GM21576 (cell line): Measurements from ENCODE around the gene GPR50.

Experiments
- ATAC-seq: cut with Tn5 transposase; IDR thresholded peaks from one replicate; pipeline ENCODE4 v1.9.1; 2021; ENCODE audit warnings: mild to moderate bottlenecking, moderate library complexity; ENCODE audit not compliant: unreplicated experiment

GPR50 gene

DNA sequence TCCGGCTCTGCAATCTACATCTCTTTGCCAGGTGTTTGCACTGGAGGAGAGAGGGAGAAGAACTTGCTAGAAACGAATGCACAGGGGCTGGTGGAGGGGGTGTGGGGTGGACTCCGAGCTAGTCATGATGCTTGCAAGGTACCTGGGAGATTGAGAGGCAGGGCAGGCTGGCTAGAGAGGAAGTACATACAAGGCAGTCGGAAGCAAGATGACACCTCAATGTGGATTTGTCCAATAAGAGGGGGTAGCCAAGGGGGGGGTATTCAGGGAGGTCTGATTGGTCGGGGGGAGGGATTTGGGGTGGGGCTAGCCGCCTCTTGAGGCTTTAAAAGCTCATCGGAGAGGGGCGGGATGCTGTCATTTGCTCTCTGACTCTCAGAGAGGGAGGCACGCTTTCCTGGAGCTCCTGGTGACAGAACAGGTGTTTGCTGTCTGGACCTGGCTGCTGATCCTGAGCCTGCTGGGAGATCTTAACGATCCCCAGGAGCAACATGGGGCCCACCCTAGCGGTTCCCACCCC lies at the start of gene GPR50:
GPR50 (plus strand) TSS at position 354 of the 520 bp plus-strand sequence; CDS start at position 492, 138 bp downstream.
- ATAC-seq: no peak

DNA sequence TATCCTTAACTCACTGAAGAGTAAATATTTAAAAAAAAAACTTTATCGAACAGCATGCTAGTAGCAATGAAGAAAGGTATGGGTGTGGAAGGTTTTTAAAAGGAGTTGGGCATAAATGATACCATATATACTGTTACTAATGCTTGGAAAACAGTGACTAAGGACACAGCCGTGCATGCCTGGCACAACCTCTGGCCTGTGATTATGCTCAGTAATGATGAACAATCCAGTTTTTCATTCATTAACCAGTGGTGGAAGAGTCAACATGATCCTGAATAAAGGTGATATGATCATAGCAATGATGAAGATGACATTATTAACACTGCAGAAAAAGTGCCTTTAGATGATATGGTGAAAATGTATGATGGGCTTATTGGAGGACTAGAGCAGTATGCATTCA lies 43.9 kb upstream of the GPR50 start:
- no peak for ATAC-seq

DNA sequence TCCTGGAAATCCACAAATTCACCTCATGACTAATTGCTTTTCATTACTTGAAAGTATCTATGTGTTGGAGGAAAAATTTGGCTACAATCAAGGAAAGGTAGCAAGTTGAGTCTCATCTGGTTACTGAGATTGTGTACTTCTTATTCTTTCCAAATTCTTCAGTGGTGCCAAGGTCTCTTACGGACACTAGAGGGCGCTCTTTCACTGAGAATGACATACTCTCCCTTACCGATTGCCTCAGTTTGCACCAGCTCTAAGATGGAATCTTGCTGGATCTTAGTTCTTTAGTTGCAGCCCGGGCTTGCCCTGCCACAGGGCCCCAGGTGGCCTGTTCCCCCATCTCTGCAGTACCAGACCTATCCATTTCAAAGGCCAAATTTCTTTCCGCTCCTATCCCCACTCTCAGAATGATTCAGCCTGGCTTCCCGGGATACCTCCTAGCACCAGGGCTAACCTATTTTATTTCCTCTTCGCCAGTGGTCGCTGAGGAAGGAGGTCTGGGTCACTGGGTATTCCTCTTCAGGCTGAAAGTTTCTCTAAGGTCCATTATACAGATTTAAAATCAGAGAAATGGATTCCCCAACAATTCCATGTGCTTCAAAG lies 24.6 kb upstream of the GPR50 start:
- ATAC-seq: no peak

- no peak for ATAC-seq
Observed at GRCh38 chrX:151153086-151153485, 23.3 kb upstream of the GPR50 start.

GRCh38 chrX:151153667-151154066 lies 22.7 kb upstream of the GPR50 start:
- ATAC-seq: no peak

GRCh38 chrX:151155234-151155633 lies 21.1 kb upstream of the GPR50 start:
- no peak for ATAC-seq

DNA sequence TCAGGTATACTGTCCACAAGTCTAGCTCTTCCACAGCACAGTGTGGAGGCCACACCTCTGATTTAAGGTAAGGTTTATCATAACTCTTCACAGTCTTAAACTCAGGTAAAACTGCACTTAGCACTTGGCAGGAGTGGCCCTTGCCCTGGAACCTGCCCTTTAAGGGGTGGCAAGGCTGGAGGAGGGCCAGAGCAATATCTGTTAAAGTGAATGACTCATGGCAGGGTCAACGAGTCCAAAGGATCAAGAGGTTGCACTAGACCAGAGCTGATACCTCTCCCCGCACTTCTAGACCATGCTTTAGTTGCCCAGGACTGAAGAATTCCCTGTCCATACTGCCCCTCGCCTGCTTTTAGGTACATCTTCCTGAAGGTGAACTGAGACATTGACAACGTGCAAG lies 14.7 kb upstream of the GPR50 start:
- ATAC-seq: no peak

GRCh38 chrX:151167791-151168345 lies 8.5 kb upstream of the GPR50 start:
- no peak for ATAC-seq

DNA sequence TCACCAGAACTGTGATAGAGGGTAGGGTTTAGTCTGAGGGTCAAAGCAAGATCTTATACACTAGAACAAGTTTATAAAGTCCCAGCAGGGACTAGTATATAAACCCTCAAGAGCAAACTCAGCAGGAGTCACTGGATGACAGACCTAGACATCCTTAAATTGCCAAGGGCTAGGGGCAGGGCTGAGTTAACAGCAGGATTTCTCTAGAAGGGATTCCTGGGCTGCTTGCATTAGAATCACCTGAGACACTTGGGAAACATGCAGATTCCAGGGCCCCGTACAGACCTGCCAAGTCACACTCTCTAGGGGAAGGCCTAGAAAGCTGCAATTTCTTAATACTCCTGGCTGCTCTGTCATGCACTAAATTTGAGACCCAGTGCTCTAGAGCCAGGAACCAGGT lies 6.6 kb upstream of the GPR50 start:
- ATAC-seq: no peak

DNA sequence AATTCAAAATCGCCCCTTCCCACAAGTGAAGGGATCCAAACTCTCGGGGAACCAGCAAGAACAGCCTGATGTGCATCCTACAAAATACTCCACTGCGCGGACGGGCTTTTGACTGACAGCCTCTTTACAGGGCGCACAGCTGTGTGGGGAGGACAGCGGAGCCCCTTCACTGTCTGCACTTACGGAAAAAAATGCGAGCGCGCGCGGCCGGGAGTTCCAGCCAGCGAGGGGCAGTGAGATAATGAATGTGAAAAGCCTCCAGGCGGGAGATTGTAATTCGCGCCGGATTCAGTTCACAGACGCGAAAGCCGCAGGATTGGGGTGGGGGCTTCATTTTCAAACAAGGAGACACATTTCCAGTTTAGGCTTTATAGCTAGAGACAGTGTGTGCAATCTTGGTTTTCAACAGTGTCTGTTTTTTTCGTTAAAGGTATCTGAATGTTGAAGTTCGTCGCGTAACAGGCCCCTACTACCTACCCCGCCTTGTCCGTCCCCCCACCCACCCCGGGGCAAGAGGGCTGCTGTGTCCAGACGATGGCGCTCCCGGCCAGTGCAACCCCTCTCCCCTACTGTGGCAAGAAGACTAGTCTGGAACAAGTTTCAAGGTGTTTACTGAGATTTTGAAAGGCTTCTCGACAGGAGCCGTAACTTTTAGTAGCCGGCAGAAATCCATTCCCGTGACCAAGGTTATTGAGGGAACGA lies 1.7 kb upstream of the GPR50 start:
- ATAC-seq: no peak

DNA sequence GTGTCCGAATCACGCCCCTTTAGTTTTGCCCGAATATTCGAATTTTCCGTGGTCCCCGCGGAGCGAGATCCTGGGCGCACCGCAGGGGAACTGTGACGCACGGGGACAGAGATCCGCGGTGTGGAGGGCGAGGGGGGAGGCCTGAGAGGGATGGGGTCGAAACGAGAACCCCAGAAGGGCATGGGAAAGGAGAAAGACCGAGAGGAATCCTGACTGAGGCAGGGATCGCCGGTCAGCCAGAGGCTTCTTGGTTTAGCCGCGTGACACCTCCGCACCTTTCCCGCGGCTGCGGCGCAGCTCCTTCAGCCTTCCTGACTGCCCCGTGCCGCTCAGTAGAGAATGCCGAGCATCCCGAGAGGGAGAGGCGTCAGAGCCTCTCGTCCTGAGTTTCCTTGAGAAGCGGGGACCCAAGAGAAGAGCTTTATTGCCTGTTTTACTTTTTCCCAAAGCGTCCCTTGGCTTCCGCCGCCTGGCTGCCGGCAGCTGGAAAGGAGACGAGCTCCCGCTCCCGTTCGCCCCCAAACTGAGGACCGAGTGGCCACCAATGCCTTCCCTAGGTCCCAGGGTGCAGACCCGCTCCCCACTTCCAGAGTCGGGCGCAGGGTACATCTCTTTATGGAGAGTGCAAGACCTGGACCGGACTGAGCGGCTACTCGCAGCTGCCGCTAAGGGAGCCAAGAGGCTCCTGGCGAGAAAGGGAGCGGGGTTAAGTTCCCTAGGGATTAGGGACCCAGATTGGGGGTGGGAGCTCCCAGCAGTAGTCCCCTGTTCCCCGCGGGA lies 911 bp upstream of the GPR50 start:
- ATAC-seq: no peak

- ATAC-seq: no peak
Observed at GRCh38 chrX:151177141-151178027, 1.0 kb downstream of the GPR50 start.

DNA sequence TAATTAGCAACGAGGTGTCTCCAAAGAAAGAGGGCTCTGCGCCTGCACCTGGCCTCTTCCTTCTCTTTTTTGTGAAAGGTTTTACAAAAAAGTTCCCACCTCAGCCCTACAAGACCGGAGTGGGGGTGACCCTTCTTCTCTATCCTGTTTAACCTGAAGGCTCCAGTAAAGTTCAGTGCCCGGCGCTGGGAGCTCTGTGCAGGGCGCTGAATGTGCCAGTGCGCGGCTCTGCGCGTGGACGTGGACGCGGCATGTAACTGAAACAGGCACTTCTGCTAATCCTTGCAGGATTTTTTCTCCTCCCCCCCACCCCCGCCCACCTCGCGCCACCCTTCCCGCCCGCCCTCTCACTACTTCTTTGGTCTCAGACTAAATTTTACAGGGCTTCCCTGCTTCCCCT lies 2.4 kb downstream of the GPR50 start:
- no peak for ATAC-seq

DNA sequence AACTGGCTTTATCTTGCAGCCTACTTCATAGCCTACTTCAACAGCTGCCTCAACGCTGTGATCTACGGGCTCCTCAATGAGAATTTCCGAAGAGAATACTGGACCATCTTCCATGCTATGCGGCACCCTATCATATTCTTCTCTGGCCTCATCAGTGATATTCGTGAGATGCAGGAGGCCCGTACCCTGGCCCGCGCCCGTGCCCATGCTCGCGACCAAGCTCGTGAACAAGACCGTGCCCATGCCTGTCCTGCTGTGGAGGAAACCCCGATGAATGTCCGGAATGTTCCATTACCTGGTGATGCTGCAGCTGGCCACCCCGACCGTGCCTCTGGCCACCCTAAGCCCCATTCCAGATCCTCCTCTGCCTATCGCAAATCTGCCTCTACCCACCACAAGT lies 4.0 kb downstream of the GPR50 start:
- ATAC-seq: no peak

GRCh38 chrX:151181088-151181487 lies 4.7 kb downstream of the GPR50 start:
- no peak for ATAC-seq

DNA sequence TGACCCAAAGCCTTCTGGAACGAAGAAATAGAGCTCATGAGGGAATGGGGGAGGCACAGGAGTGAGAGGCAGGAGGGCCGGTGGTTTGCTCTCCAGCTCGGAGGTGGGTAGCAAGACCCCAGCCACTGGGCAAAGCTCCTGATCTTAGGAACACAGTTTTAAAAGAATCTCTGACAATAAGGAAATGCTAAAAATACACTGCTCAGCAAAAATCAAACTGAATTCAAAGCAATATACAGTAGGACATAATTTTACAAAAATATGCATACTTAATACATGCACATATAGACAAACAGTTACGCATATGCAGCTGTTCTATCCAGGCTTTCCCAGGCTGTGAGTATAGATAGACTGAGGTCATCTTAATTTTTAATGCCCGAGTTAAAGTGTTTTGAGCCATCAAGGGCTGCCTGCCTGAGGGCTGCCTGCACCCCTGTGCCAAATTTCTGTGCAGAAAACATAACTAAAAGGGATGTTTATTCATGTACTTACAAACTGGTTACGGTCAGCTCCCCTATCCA lies 6.9 kb downstream of the GPR50 start:
- ATAC-seq: no peak

DNA sequence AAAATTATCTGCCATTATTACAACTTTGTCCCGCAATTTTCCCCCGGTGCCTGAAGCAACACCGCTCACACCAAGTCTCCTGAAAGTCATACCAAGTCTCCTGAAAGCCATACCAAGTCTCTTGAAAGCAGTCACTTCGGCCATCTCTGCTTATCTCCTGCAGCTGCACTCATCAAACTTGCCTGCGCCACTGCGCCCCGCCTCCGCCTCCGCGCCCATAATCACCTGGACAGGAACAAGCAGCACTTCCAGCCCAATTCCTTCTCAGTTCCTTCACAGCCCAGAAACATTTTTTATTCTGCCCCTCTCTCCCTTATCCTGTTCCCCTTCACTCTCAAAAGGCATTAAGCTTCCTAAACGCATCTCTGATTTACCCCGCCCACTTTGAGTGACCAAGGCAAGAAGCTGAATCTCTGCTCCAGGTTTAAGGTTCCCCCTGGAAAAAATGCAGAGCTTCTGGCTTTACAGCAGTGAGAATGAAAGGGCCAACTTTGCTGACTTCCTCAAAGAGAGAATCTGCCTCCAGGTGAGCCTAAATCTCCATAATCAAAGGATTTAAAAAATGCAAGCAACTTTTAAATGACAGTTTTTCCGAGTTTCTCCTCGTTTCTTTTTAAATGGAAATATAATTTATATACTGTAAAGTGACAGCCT lies 7.7 kb downstream of the GPR50 start:
- ATAC-seq: no peak

- ATAC-seq: no peak
Observed at GRCh38 chrX:151184705-151185104, 8.3 kb downstream of the GPR50 start.

GRCh38 chrX:151206871-151207270 lies 30.5 kb downstream of the GPR50 start:
- ATAC-seq: no peak

DNA sequence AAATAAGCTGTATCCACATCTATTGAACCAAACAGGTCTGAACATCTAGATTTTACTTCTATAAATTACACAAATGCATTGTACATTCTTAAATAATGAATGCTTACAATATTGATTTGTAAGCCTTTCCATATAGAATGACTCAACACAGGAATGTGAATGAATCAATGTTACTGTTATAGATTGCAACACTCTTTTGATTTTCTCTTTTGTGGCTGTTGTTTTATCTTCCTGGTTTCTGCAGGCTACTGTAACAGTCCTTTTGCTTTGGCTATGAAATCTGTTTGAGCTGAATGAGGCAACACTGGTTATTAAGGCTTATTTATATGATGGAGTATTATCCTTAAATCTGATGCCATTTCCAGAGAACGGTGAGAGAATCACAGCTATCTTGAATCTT lies 49.5 kb downstream of the GPR50 start:
- no peak for ATAC-seq
